K562 (cell line): ENCODE measurements around the gene CACNA1C. TPM values are rescaled to one million over a fixed set of nuclear protein-coding genes. Genes with fewer than 3 reads are reported as not detected.

ENCODE experiments used
- BRF2 ChIP-seq: IDR thresholded peaks from 3 replicates; pipeline ENCODE4 v1.6.1; 2011; ENCODE audit warnings: borderline replicate concordance, mild to moderate bottlenecking; ENCODE audit not compliant: insufficient read length, insufficient read depth
- PRDM10 ChIP-seq: fragments of 450-650 bp; IDR thresholded peaks from 2 replicates; pipeline ENCODE4 v1.6.1; 2018; ENCODE audit not compliant: partially characterized antibody
- SRSF9 ChIP-seq: fragments of 200-400 bp; formaldehyde crosslinking; IDR thresholded peaks from 2 replicates; pipeline ENCODE4 v1.6.1; 2017; ENCODE audit warnings: low read depth, low read length, borderline replicate concordance
- WHSC1 ChIP-seq: IDR thresholded peaks from one replicate; pipeline ENCODE4 v1.6.1; 2012; ENCODE audit warnings: low read length, control low read depth, inconsistent platforms
- ZNF76 ChIP-seq: fragments of 250-450 bp; sonication (Bioruptor Pico); IDR thresholded peaks from 2 replicates; pipeline ENCODE4 v1.4.0; 2020; ENCODE audit warnings: mild to moderate bottlenecking, moderate library complexity, borderline replicate concordance
- ZNF79 ChIP-seq: fragments of 250-450 bp; sonication (Bioruptor Pico); IDR thresholded peaks from 2 replicates; pipeline ENCODE4 v1.4.0; 2020; ENCODE audit warnings: low read depth, mild to moderate bottlenecking, moderate library complexity
- polyA plus RNA-seq, 8 experiments: library from polyadenylated mRNA; depleted of rRNA in 4 of 8; stranded (reverse) in 5 of 8; unstranded in 3 of 8; fragments of >200 nt; fragmentation: Nextera tagmentation in 2 of 8; fragmentation: Illumina TruSeq in 1 of 8; extraction: Ambion mirVana in 2 of 8; extraction: Trizol in 1 of 8; gene quantifications; 2 replicates each; pipeline versions ENCODE4 v1.2.1 to v1.2.3, GENCODE V29; 2011 to 2014; ENCODE audit warnings: inconsistent platforms in 1 of 8, missing spikeins in 1 of 8
- total RNA-seq, 7 experiments: library from RNA; depleted of rRNA in 6 of 7; stranded (reverse); fragments of >200 nt in 6 of 7; fragmentation: Illumina TruSeq in 2 of 7; extraction: Trizol in 2 of 7; gene quantifications; 2 replicates each; pipeline versions ENCODE4 v1.2.1 to v1.2.3, GENCODE V29; 2011 to 2021; ENCODE audit warnings: low replicate concordance in 1 of 7
- TF ChIP-seq, protein P1 (sequence below): fragments of 250-450 bp; sonication (Bioruptor Pico); IDR thresholded peaks from 2 replicates; pipeline ENCODE4 v1.4.0; 2020; ENCODE audit warnings: mild to moderate bottlenecking, moderate library complexity

The CACNA1C gene
- total and polyA plus RNA-seq, 9 of the 15 experiments (the other 6 are each of a cell fraction or from before 2014, with no cell fraction given) = not detected

- TF ChIP-seq SRSF9 = no peak
- TF ChIP-seq WHSC1 = no peak
- TF ChIP-seq ZNF79 = no peak
- TF ChIP-seq, protein P1, sequence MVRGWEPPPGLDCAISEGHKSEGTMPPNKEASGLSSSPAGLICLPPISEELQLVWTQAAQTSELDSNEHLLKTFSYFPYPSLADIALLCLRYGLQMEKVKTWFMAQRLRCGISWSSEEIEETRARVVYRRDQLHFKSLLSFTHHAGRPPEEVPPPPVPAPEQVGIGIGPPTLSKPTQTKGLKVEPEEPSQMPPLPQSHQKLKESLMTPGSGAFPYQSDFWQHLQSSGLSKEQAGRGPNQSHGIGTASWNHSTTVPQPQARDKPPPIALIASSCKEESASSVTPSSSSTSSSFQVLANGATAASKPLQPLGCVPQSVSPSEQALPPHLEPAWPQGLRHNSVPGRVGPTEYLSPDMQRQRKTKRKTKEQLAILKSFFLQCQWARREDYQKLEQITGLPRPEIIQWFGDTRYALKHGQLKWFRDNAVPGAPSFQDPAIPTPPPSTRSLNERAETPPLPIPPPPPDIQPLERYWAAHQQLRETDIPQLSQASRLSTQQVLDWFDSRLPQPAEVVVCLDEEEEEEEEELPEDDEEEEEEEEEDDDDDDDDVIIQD (CRISPR knock-in tag) = no peak
- no peak for TF ChIP-seq BRF2
- no peak for TF ChIP-seq PRDM10
- no peak for TF ChIP-seq ZNF76 (CRISPR knock-in tag)
Observed at GRCh38 chr12:2616763-2617162, 564.0 kb downstream of the CACNA1C start (continued).
